ENCODE measurements around the gene NR4A1.

NR4A1 gene

GRCh38 chr12:52050758-52051541 is at the start of gene NR4A1:
NR4A1 (plus strand) TSS chr12:52051442; CDS start chr12:52054329, 2,887 bp downstream.
- peak; percentile 47 to 69 for DNase-seq

GRCh38 chr12:52003016-52003550 is 48.2 kb upstream of the NR4A1 start:
- DNase-seq = no peak

- DNase-seq = peak; percentile 78 to 90
Observed at GRCh38 chr12:52003591-52003990, 47.7 kb upstream of the NR4A1 start.

GRCh38 chr12:52004042-52004648 is 47.1 kb upstream of the NR4A1 start:
- DNase-seq = peak; percentile 78 to 84

- no peak for DNase-seq
Observed at GRCh38 chr12:52005218-52005902, 45.9 kb upstream of the NR4A1 start.

- DNase-seq = peak in 1 of 2 experiments; percentile 53
Observed at GRCh38 chr12:52005903-52006703, 45.1 kb upstream of the NR4A1 start.

GRCh38 chr12:52006726-52007157 is 44.5 kb upstream of the NR4A1 start, which contains the start of gene TAMALIN:
TAMALIN (plus strand) TSS chr12:52006946; CDS start chr12:52007020, 74 bp downstream.
- DNase-seq = peak; percentile 16 to 66

GRCh38 chr12:52007158-52007921 is 43.9 kb upstream of the NR4A1 start:
- DNase-seq = peak in 1 of 2 experiments; percentile 45

- DNase-seq = no peak
Observed at GRCh38 chr12:52007982-52008510, 43.2 kb upstream of the NR4A1 start.

GRCh38 chr12:52009081-52009751 is 42.0 kb upstream of the NR4A1 start:
- DNase-seq = no peak

- DNase-seq = peak; percentile 20 to 78
Observed at GRCh38 chr12:52010152-52010622, 41.1 kb upstream of the NR4A1 start.

GRCh38 chr12:52010692-52011601 is 40.3 kb upstream of the NR4A1 start:
- DNase-seq = peak in 1 of 2 experiments; percentile 25

GRCh38 chr12:52011602-52012214 is 39.5 kb upstream of the NR4A1 start:
- DNase-seq = no peak

- DNase-seq = no peak
Observed at GRCh38 chr12:52013626-52014310, 37.5 kb upstream of the NR4A1 start.

- DNase-seq = no peak
Observed at GRCh38 chr12:52014567-52015530, 36.4 kb upstream of the NR4A1 start.

GRCh38 chr12:52015532-52016041 is 35.7 kb upstream of the NR4A1 start:
- DNase-seq = no peak

Data from NCI-H524 (cell line).